Stimulated activated CD8-positive, alpha-beta memory T cell treated with anti-CD3 and anti-CD28 coated beads, Interleukin-12 subunit alpha, Interleukin-12 subunit beta, amount 100 ng/mL, for 24 hours (primary cell): ENCODE measurements around the gene BBOX1.
"Not testable (repeated sequence)": the region's sequence is repeated elsewhere in the genome, so short reads cannot be mapped to it uniquely, and the experiment has no call there.

Experiments
- DNase-seq: peaks from one replicate; pipeline ENCODE4 v3.0.0-alpha.2; 2020; ENCODE audit errors: extremely low read depth

The BBOX1 gene

DNA sequence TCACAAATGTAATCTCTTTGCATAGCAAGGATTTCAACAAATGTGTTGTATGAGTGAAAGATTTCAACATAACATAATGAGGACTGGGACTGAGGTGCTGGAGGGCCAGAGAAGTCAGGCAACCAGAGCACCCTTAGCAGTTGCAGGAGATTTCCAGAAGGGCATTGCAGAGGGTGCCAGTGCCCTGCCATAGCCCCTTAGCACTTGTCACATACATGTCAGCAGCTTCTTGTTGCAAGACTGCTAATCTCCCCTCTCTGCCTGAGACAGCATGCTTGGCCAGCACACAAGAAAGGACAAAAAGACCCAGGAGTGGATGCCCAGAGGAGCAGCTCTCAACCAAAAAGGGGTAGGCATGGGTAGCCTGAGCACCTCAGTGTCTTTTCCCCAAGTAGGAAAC, 43.2 kb downstream of the BBOX1 start:
- DNase-seq: no peak

DNA sequence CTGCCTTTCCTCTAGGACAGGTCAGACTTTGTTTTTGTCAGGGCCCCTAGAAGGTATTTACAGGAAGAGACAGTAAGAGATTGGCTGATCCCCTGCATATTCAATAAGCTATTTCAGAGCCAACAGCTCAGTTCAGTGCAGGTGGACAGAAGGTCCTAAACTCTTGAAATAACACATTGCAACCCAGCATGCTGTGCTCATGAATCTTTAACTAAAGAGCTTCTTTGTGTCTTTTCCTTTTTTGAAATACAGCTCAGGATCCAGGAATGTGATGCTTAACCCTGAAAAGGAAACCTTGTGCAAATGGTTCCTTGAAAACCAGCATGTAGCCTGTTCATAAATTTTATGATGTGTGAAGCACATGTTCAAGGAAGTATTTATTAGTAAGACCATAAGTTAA, 43.9 kb downstream of the BBOX1 start:
- DNase-seq: no peak

DNA sequence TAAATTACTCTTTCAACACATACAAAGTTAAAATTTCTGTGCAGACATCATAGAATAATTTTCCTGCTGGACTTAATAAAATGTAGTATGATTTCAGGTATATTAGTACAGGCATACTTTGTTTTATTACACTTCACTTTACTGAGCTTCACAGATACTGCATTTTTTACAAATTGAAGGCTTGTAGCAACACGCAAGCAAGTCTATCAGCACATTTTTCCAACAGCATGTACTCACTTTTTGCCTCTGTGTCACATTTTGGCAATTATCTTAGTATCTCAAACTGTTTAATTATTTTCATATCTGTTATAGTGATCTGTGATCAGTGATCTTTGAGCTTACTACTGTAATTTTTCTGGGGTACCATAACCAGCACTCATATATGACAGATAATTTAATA, 44.5 kb downstream of the BBOX1 start:
- DNase-seq: no peak

DNA sequence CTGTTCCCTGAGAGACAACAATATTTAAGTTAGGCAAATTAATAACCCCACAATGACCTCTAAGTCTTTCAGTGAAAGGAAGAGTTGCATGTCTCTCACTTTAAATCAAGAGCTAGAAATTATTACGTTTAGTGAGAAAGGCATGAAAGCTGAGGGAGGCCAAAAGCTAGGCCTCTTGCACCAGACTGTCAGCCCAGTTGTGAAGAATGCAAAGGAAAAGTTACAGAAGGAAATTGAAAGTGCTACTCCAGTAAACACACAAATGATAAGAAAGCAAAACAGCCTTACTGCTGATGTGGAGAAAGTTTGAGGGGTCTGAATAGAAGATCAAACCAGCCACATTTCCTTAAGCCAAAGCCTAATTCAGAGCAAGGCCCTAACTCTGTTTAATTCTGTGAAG, 45.0 kb downstream of the BBOX1 start:
- no peak for DNase-seq

DNA sequence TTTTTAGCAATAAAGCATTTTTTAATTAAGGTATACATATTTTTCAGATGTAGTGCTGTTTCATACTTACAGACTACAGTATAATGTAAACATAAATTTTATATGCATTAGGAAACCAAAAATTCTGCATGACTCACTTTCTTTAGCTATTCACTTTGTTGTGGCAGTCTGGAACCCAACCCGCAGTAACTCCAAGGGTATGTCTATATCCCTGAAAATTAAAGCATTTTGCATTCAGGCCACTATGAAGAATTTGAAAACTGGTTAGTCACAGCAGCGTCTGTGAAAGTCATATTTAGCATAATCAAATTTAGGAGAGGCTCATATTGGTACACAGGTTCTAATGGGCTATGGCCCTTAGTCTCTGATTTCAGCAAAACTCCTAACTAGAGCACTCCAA, 46.8 kb downstream of the BBOX1 start:
- no peak for DNase-seq

DNA sequence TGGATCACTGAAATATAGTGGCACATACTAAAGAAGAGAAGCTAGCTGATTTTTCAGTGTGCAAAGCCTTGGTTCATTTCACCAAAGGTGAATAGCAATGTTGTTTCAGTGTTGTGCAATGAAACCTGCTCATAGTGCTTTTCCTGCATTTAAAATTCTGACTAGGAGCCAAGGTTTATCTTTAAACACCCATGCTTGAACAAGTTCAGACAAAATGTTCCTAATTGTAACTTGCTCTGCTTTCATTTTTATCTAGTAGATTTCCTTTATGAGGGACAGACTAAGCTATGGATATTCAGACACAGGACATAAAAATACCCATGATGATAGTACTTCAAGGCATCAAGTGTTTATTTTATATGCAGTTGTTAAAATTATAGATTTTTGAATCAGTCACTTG, 47.7 kb downstream of the BBOX1 start:
- DNase-seq: no peak

DNA sequence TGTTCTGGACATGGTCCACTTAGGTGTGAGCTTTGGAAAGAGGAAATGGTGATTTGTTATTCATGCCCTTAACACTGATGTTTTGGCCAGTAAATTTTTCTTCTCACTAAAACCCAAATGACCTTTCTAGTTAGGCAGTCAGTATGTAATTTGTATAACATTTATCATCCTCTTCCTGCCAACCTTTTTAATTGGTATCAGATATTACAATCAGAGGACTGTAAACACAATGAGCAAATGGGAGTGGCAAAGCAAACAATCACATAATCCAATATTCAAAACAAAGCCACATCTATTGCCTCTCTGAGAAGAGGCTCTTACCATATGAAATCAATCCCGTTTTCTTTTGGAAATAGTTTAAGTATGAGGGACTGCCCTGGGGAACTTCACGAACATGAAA, 49.1 kb downstream of the BBOX1 start:
- DNase-seq: no peak

DNA sequence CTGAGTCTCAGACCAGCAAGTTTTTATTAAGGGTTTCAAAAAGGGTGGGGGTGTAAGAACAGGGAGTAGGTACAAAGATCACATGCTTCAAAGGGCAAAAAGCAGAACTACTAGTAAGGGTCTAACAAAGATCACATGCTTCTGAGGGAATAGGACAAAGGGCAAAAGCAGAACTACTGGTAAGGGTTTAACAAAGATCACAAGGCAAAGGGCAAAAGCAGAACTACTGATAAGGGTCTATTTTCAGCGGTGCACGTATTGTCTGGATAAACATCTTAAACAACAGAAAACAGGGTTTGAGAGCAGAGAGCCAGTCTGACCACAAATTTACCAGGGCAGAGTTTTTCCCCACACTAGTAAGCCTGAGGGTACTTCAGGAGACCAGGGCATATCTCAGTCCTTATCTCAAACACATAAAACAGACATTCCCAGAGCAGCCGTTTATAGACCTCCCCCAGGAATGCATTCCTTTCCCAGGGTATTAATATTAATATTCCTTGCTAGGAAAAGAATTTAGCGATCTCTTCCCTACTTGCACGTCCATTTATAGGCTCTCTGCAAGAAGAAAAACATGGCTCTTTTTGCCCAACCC, 49.8 kb downstream of the BBOX1 start:
- not testable (repeated sequence) for DNase-seq

DNA sequence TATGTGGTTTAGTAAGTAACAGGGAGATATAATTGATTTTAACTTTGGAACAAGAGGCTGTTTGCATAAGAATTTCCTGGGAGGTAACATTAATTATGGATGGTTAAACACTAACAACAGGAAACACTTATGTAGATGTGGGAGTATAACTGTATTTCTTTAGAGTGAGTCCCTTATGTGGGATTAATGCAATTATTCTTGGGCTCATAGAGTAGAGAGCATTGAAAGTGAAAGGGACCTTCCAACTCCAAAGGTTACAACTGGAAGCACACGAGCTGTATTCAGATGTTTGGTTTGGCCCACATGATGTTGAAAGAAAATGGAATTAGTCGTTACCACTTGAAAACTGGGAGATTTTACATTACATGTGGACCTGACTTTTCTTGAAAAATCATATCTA, 53.5 kb downstream of the BBOX1 start:
- no peak for DNase-seq

DNA sequence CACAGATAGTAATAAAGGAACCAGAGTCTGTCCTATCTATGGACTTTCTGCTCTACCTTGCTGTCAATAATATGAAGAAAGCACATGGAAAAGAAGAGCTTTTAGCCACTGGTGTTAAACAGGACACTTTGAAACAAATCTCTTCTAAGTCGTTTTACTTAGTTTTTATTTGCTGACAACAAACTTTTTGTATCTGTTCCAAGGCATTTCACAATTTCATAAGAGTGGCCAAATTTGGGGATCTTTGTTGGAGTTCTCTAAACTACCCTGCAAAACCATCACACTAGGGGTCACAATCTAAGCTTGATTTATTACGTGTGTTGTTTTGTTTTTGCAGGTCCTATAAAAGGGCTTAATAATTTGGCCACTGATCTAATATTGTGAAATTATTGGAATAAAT, 54.4 kb downstream of the BBOX1 start:
- DNase-seq: no peak

DNA sequence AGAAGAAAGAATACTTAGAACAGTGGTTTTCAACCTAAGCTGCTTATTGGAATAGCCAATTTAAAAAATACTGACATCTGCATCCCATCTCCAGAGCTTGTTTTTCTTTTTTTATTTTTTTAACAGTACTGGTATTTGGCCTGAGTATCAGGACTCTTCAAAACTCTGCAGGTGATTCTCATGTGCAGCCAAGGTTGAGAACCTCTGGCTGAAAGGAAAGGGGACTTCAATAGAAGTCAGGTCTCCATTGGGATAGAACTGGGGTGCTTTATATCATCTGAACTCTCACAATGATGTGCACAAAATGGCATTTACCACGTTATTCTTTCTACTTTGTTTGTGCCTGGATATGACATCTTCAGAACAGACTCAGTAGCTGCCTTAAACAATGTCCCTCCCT, 55.3 kb downstream of the BBOX1 start:
- DNase-seq: no peak

DNA sequence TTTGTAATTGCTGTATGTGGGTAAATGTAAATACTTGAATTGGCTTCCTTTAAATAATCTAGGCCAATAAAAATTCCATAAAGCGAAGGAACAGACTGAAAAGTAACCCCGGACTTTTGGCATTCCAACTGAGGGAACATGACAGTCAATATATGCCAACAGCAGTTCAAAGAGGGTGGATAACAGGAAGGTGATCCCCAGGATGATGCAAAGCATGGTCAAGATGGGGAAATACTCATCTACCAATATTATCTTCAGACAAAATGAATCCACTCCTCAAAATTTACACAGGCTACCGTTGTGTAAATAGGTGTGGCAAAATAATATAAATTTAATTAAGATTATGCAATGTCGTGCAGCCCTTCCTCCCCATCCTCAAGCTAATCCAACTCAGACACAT, 56.9 kb downstream of the BBOX1 start:
- no peak for DNase-seq

DNA sequence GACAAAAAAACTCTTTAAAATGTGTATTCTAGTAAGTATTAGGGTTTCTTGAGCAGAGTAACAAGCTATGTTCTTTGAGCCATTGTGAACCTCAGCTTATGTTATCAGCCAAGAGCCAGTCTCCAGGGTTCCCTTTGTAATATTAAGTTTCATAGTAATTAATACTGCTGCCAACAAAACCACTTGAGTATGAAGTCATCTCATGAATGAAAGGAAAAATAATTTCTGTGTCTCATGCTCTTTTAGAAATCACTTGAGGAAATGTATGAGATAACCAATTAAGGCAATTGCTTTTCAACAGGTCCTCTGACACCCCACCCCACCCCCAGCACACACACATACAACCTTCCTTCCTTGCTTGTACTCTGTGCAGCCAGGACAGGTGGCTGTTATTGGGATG, 59.9 kb downstream of the BBOX1 start:
- DNase-seq: no peak

DNA sequence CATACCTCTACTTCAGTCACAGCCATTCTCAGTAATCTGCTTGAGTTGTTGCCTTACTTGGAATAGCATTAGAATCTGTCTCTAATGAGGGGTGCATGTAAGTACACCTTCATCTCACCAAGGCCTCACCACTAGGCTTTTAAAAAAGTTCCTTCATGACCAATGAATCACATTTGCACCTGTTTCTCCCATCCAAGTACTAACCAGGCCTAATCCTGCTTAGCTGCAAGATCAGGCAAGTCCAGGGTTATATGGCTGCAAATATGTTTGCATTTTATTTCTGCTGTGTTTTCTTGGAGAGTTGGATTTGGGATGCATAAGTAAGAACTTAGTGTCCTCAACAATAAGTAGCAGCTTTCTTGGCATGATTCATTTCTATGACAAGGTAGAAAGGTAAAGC, 66.9 kb downstream of the BBOX1 start:
- DNase-seq: no peak

DNA sequence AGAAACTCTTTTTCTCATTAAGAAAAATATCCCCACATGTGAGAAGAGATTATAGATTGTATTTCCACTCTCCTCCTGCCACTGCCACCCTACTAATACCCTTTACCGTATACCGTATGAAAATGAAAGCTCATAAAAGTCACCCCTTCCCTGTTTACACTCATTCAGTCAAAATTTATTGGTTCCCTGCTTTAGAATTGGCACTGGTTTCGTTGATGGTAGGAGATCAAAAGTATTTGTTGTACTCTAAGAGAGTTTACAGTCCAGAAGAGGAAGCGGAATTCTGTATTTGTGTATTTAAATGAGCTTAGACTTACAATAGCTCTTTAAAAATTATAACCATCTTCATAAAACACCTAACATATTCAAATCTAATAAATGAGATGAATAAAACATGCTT, 68.2 kb downstream of the BBOX1 start:
- DNase-seq: no peak

DNA sequence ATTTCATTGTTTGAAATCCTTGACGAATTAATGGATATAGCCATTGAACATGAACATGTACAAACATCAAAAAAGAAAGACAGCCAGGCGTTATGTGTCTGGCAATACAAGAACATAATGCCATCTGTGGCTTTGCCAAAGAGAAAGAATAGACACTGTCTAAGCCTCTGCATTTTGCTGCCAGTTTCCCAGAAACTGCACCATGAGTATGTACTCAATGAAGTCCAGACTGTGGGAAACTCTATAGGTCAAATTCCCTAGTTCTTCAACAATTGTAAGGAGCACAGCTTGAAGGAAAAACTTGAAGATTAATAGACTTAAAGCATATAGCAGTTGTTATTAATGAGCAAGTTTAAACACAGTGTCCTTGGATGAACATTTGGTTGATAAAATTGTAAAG, 71.3 kb downstream of the BBOX1 start:
- DNase-seq: no peak

DNA sequence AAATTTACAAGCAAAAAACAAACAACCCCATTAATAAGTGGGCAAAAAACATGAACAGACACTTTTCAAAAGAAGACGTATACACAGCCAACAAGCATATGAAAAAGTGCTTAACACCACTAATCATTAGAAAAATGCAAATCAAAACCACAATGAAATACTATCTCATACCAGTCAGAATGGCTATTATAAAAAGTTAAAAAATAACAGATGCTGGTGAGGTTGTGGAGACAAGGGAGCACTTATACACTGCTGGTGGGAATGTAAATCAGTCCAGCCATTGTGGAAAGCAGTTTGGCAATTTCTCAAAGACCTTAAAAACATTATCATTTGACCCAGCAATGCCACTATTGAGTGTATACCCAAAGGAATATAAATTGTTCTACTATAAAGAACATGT, 72.3 kb downstream of the BBOX1 start:
- no peak for DNase-seq

DNA sequence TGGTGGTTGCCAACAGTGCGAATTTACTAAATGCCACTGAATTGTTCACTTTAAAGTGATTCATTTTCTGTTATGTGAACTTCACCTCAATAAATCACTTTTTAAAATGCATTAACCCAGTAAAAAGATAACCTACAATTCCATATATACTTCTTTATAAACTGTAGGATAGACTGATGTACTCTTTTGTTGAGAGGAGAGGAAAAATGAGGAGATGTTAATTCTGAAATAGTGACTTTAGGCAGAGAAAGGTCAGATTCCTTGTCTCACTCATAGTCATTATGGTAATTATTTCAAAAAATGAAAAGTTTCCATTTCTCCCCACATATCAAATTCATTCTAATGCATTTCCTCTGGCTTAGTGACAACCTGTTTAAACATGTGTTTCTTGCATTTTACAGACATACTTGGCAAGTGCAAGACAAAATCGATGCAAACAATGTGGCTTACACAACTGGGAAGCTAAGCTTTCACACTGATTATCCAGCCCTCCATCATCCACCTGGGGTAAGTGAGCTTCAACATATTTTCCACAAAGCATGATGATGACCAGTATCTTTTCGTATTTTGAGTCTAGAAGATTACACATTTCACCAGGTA, 74.5 kb downstream of the BBOX1 start:
- DNase-seq: no peak

DNA sequence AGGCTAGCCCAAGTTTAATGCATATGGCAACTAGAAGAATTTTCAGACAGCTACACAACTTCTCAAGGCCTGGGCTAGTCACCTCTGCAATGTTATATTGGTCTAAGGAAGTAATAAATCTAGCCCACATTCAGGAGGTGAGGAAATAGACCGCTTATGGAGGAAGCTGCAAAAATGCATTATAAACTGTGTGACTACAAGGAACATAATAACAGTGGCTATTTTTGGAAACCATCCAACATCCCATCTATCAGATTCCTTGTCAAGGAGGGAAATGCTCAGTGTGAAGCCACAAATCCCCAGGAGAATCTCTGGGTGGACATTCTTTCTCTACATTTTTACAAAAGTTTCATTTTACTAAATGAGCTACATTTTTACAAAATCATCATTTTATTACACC, 76.1 kb downstream of the BBOX1 start:
- no peak for DNase-seq

DNA sequence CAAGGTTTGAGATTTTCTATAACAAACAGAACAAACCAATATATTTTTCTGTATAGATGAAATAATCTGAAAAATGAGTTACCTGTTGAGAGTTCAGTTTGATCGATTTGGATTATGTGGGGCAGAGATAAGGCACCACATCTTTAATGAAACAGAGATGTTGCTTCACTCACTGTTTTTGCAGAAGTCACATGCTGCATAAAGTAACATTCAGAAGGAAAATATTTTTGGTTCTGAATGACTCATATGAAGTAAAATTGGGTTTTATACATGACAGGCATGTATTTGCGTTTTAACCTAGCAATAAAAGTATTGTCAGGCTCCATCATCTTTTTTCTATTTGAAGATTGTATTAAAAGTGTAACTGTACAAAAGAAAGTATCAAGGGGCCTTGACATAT, 77.8 kb downstream of the BBOX1 start:
- no peak for DNase-seq

DNA sequence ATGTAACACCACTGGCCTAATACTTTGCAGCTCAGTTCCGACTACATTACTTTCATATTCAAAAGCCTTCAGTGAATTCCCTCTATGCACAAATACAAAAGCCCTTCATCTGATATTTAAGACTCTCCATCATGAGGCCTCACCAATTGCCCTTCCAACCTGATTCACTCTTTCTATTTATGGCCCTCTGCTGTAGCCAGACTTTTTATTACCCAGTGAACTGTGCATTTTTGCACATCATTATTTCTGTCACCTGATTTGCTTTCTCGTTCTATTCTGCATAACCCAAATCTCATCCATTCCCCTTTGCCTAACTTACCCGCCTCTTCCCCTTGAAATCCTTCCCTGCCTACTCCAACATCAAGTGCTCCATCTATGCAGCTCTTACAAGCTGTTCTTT, 78.3 kb downstream of the BBOX1 start:
- no peak for DNase-seq

DNA sequence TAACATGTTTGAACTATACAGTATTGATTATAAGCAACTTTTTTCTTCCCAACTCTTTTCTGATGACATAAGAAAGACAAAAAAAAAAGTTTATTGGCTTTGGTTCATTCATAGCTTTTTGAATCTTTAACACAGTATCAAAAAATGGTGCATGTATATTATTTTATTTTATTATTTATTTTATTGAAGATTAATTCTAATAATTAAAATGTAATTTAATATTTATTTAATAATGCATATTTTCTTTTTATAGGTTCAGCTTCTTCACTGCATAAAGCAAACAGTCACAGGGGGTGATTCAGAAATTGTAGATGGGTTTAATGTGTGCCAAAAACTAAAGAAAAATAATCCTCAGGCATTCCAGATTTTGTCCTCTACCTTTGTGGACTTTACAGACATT, 78.8 kb downstream of the BBOX1 start:
- no peak for DNase-seq

DNA sequence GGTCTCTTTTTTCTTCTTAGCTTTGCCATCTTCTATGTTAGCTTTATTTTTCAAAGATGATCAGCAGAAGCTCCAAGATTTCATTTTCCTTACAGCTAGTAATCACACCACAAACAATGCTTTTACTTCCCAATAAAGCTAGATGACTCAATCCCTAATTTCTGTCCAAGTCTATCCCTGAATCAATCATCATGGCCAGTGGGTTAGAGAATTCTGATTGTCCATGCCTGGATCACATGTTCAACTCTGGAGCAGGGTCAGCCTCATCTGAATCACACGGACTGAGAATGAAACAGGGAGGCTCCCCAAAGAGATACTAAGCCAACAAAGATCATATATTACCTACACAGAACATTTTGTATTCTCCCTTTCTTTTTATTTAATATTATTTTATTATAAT, 79.6 kb downstream of the BBOX1 start:
- no peak for DNase-seq

DNA sequence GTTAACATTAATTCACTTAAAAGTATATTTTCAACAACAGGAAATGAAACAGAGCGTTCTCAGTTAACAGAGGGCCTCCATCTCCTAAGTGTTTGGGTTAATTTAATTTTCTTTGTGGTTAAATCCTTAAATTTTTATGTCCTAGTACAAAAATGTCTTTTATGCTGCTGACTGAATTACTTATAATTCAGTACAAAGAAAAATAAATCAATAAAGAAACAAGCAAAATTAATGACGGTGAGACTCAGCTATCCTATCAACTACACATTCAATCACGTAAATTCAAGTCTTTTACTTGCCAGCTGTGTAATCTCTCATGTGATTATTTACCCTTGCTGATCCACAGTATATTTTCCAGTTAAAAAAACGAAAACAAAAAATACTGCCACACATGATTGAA, 81.4 kb downstream of the BBOX1 start:
- no peak for DNase-seq
